Right atrium auricular region (tissue), 2 donors: ENCODE data around the gene FANCC. TPM values are rescaled to one million over a fixed set of nuclear protein-coding genes. Genes with fewer than 3 reads are reported as not detected.
"Not testable (repeated sequence)": the region's sequence is repeated elsewhere in the genome, so short reads cannot be mapped to it uniquely, and the experiment has no call there.

Experiments used
- DNase-seq: peaks from one replicate; pipeline ENCODE4 v3.0.0-alpha.2; 2019; ENCODE audit warnings: low spot score
- H3K27ac ChIP-seq, 2 donors: fragments of 200-600 bp; sonication (generic); 1 replicate in 1 of 2; 2 replicates in 1 of 2; pipeline ENCODE4 v1.5.1; 2016 to 2019
- H3K27me3 ChIP-seq, 2 donors: fragments of 200-600 bp; sonication (generic); one replicate each; pipeline versions ENCODE4 v1.5.1 to v1.6.0; 2017 to 2019
- H3K36me3 ChIP-seq: fragments of 200-600 bp; sonication (generic); one replicate; pipeline ENCODE4 v1.5.1; 2016
- H3K4me1 ChIP-seq, 2 donors: fragments of 200-600 bp; sonication (generic); one replicate each; pipeline versions ENCODE4 v1.5.1 to v1.6.0; 2017 to 2019
- H3K4me3 ChIP-seq, 2 donors: fragments of 200-600 bp; sonication (generic); 1 replicate in 1 of 2; 2 replicates in 1 of 2; pipeline ENCODE4 v1.5.1; 2017 to 2019; ENCODE audit warnings: mild to moderate bottlenecking in 1 of 2, moderate library complexity in 1 of 2
- H3K9me3 ChIP-seq, 2 donors: fragments of 200-600 bp; sonication (generic); one replicate each; pipeline ENCODE4 v1.5.1; 2019
- total RNA-seq, 2 donors: library from RNA; depleted of rRNA; stranded (reverse); fragments of >200 nt; gene quantifications; one replicate each; pipeline ENCODE4 v1.1.0, GENCODE V29; 2016
- TF ChIP-seq, protein P1 (sequence below), 2 donors: fragments of 200-600 bp; sonication (generic); IDR thresholded peaks; one replicate each; pipeline ENCODE4 v1.5.1; 2019; ENCODE audit warnings: antibody characterized with exemption in 2 of 2

The FANCC gene
- total RNA-seq, 2 donors from 2014 or later, result 1.8 to 6.2 TPM

DNA sequence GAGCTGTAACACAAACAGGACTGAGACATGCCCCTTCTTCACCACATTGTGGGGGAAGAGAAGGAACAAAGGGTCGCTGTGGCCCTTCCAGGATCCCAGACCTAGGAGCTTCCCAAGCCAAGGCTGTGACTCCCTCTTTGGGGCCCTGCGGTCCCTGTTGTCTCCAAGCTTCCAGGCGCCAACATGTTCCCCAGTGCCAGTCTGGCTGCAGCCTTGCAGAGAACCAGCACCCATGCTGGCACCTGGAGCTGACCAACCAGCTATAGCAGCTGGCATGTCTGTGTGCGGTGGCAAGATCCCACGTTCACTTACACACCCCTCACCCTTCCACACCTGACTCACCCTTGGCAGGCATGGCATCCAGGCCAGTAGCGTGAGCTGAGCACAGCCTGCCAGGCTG lies 20.7 kb upstream of the FANCC start:
- Histone ChIP-seq H3K27ac (no peak overlapping the region), H3K27me3 (no peaks in the 10 kb centered on the region), H3K9me3 (no peaks in the 10 kb centered on the region), H3K4me1 (no peaks in the 10 kb centered on the region), H3K4me3 (no peak overlapping the region), H3K36me3 (no peaks in the 10 kb centered on the region)
- no peak for DNase-seq
- TF ChIP-seq, protein P1, sequence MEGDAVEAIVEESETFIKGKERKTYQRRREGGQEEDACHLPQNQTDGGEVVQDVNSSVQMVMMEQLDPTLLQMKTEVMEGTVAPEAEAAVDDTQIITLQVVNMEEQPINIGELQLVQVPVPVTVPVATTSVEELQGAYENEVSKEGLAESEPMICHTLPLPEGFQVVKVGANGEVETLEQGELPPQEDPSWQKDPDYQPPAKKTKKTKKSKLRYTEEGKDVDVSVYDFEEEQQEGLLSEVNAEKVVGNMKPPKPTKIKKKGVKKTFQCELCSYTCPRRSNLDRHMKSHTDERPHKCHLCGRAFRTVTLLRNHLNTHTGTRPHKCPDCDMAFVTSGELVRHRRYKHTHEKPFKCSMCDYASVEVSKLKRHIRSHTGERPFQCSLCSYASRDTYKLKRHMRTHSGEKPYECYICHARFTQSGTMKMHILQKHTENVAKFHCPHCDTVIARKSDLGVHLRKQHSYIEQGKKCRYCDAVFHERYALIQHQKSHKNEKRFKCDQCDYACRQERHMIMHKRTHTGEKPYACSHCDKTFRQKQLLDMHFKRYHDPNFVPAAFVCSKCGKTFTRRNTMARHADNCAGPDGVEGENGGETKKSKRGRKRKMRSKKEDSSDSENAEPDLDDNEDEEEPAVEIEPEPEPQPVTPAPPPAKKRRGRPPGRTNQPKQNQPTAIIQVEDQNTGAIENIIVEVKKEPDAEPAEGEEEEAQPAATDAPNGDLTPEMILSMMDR (IDR thresholded peaks at IDR 0.05), result no peak

- Histone ChIP-seq H3K9me3 (no peaks in the 10 kb centered on the region), H3K4me1 (no peaks in the 10 kb centered on the region), H3K27ac (no peak overlapping the region), H3K4me3 (no peak overlapping the region), H3K36me3 (no peaks in the 10 kb centered on the region), H3K27me3 (no peaks in the 10 kb centered on the region)
- DNase-seq, result no peak
- TF ChIP-seq, protein P1 (IDR thresholded peaks at IDR 0.05), result peak; percentile 24 to 54
Observed at GRCh38 chr9:95336281-95336680, 18.8 kb upstream of the FANCC start.

DNA sequence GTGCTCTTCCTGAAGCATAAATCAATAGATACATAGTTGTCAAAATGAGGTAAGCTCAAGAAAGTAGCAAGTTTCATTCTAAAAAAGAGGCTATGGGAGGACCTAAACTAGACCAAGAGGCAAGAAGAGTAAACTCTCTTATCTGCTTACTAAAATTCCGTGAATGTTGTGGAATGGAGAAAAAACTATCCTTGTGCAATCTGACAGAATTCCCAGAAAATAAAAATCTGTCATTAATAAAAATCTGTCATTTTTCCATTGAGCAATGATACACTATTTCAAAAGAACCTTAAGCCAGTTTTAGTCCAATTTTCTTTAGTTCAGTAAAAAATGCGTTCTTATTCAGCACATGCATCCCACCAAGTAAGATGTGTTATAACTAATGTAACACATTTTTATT lies 15.9 kb upstream of the FANCC start:
- Histone ChIP-seq H3K4me3 (no peak overlapping the region), H3K27me3 (no peaks in the 10 kb centered on the region), H3K9me3 (no peaks in the 10 kb centered on the region), H3K27ac (no peak overlapping the region), H3K36me3 (no peaks in the 10 kb centered on the region), H3K4me1 (no peaks in the 10 kb centered on the region)
- DNase-seq, result no peak
- TF ChIP-seq, protein P1 (IDR thresholded peaks at IDR 0.05), result no peak

- H3K27ac ChIP-seq, result no peak overlapping the region
- DNase-seq, result no peak
- TF ChIP-seq, protein P1 (IDR thresholded peaks at IDR 0.05), result no peak
- no peaks in the 10 kb centered on the region for H3K4me1 ChIP-seq
- H3K36me3 ChIP-seq, result no peaks in the 10 kb centered on the region
- no peaks in the 10 kb centered on the region for H3K27me3 ChIP-seq
- no peak overlapping the region for H3K4me3 ChIP-seq
- no peaks in the 10 kb centered on the region for H3K9me3 ChIP-seq
Observed at GRCh38 chr9:95332860-95333259, 15.4 kb upstream of the FANCC start.

GRCh38 chr9:95330720-95331404 lies 13.4 kb upstream of the FANCC start:
- Histone ChIP-seq H3K4me3 (no peak overlapping the region), H3K9me3 (no peaks in the 10 kb centered on the region), H3K27ac (no peak overlapping the region), H3K36me3 (no peaks in the 10 kb centered on the region), H3K4me1 (no peaks in the 10 kb centered on the region), H3K27me3 (no peaks in the 10 kb centered on the region)
- TF ChIP-seq, protein P1 (IDR thresholded peaks at IDR 0.05), result no peak
- DNase-seq, result no peak

- H3K4me1 ChIP-seq, H3K4me3 ChIP-seq, DNase-seq, H3K36me3 ChIP-seq, H3K27me3 ChIP-seq, H3K27ac ChIP-seq, H3K9me3 ChIP-seq: not testable (repeated sequence)
Observed at GRCh38 chr9:95329061-95329460, 11.6 kb upstream of the FANCC start.
